OCI-LY1 (cell line): ENCODE results near the gene NINJ2.

Source experiments
- H2AFZ ChIP-seq: fragments of 200-600 bp; sonication (generic), shearing (Covaris generic); 2 replicates; pipeline ENCODE4 v1.6.0; 2014; ENCODE audit warnings: antibody characterized with exemption, mild to moderate bottlenecking, low read length
- H3F3A ChIP-seq: fragments of 200-600 bp; sonication (generic), shearing (Covaris generic); 2 replicates; pipeline ENCODE4 v1.6.0; 2014; ENCODE audit warnings: mild to moderate bottlenecking, antibody characterized with exemption, low read length, moderate library complexity; ENCODE audit not compliant: insufficient read depth
- H3K27ac ChIP-seq: fragments of 200-600 bp; sonication (generic); 2 replicates; pipeline ENCODE4 v1.5.1; 2014; ENCODE audit warnings: low read length, mixed run types, mild to moderate bottlenecking, low read depth; ENCODE audit not compliant: poor library complexity, severe bottlenecking
- H3K27me3 ChIP-seq: fragments of 200-600 bp; sonication (generic); 2 replicates; pipeline ENCODE4 v1.6.0; 2014; ENCODE audit warnings: antibody characterized with exemption, mild to moderate bottlenecking, low read length, moderate library complexity; ENCODE audit not compliant: insufficient read depth
- H3K36me3 ChIP-seq: fragments of 200-600 bp; sonication (generic); 2 replicates; pipeline ENCODE4 v1.6.1; 2014; ENCODE audit warnings: mild to moderate bottlenecking, antibody characterized with exemption, low read length, moderate library complexity, mixed read lengths; ENCODE audit not compliant: insufficient read depth
- H3K4me1 ChIP-seq: fragments of 200-600 bp; sonication (generic); 2 replicates; pipeline ENCODE4 v1.5.1; 2014; ENCODE audit warnings: mild to moderate bottlenecking, low read length, moderate library complexity; ENCODE audit not compliant: insufficient read depth, severe bottlenecking
- H3K4me2 ChIP-seq: fragments of 200-600 bp; sonication (generic), shearing (Covaris generic); 2 replicates; pipeline ENCODE4 v1.6.1; 2014; ENCODE audit warnings: low read length
- H3K4me3 ChIP-seq: fragments of 200-600 bp; sonication (generic); 2 replicates; pipeline ENCODE4 v1.5.1; 2014; ENCODE audit warnings: low read length, low read depth, mild to moderate bottlenecking, mixed read lengths; ENCODE audit not compliant: poor library complexity, severe bottlenecking
- H3K79me2 ChIP-seq: fragments of 200-600 bp; shearing (Covaris generic); 2 replicates; pipeline ENCODE4 v1.6.1; 2016; ENCODE audit warnings: mixed run types, low read length, mixed read lengths; ENCODE audit not compliant: insufficient read depth
- H3K9ac ChIP-seq: fragments of 200-600 bp; sonication (generic), shearing (Covaris generic); 2 replicates; pipeline ENCODE4 v1.6.1; 2014; ENCODE audit warnings: mild to moderate bottlenecking, low read length, mixed read lengths
- H3K9me2 ChIP-seq: fragments of 200-600 bp; sonication (generic), shearing (Covaris generic); 2 replicates; pipeline ENCODE4 v1.6.1; 2014; ENCODE audit warnings: low read depth, mild to moderate bottlenecking, low read length, mixed read lengths
- H3K9me3 ChIP-seq: fragments of 200-600 bp; shearing (Covaris generic); 2 replicates; pipeline ENCODE4 v1.6.1; 2014; ENCODE audit warnings: low read length, mixed read lengths
- H4K20me1 ChIP-seq: fragments of 200-600 bp; sonication (generic), shearing (Covaris generic); 2 replicates; pipeline ENCODE4 v1.6.0; 2016; ENCODE audit warnings: mild to moderate bottlenecking, low read length; ENCODE audit not compliant: insufficient read depth
- CTCF ChIP-seq: fragments of 200-600 bp; sonication (generic), shearing (Covaris generic); IDR thresholded peaks from 2 replicates; pipeline ENCODE4 v1.5.1; 2017; ENCODE audit warnings: mild to moderate bottlenecking, antibody characterized with exemption, low read length, moderate library complexity, mixed read lengths
- EZH2 ChIP-seq: fragments of 200-600 bp; sonication (generic), shearing (Covaris generic); IDR thresholded peaks from 2 replicates; pipeline ENCODE4 v1.8.0; 2017; ENCODE audit warnings: borderline replicate concordance, mixed run types, mild to moderate bottlenecking, antibody characterized with exemption, low read length, moderate library complexity, mixed read lengths

The NINJ2 gene

DNA sequence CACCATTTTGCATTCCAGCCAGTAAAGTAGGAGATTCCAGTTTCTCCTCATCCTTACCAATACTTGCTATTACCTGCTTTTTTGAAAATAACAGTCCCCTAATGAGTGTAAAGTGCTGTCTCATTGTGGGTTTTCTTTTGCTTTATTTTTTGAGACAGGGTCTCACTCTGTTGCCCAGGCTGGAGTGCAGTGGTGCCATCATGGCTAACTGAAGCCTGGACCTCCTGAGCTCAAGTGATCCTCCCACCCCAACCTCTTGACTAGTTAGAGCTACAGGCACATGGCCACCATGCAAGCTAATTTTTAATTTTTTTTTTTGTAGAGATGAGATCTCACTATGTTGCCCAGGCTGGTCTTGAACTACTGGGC, 60.6 kb downstream of the NINJ2 start:
- H3K4me2 ChIP-seq, result no peak overlapping the region
- no peaks in the 10 kb centered on the region for H3F3A ChIP-seq
- no peak overlapping the region for H3K9ac ChIP-seq
- peaks cover 43% of the 10 kb centered on the region for H3K36me3 ChIP-seq
- TF ChIP-seq EZH2 (no peak), CTCF (no peak)
- 0 out of 2 replicates have a peak, but pooled peaks cover 3% of the 10 kb centered on the region for H3K9me3 ChIP-seq
- H3K79me2 ChIP-seq, result no peaks in the 10 kb centered on the region
- no peaks in the 10 kb centered on the region for H3K27me3 ChIP-seq
- no peak overlapping the region for H3K4me3 ChIP-seq
- no peaks in the 10 kb centered on the region for H4K20me1 ChIP-seq
- no peaks in the 10 kb centered on the region for H3K9me2 ChIP-seq
- no peaks in the 10 kb centered on the region for H3K4me1 ChIP-seq
- H3K27ac ChIP-seq, result no peak overlapping the region
- no peak overlapping the region for H2AFZ ChIP-seq

DNA sequence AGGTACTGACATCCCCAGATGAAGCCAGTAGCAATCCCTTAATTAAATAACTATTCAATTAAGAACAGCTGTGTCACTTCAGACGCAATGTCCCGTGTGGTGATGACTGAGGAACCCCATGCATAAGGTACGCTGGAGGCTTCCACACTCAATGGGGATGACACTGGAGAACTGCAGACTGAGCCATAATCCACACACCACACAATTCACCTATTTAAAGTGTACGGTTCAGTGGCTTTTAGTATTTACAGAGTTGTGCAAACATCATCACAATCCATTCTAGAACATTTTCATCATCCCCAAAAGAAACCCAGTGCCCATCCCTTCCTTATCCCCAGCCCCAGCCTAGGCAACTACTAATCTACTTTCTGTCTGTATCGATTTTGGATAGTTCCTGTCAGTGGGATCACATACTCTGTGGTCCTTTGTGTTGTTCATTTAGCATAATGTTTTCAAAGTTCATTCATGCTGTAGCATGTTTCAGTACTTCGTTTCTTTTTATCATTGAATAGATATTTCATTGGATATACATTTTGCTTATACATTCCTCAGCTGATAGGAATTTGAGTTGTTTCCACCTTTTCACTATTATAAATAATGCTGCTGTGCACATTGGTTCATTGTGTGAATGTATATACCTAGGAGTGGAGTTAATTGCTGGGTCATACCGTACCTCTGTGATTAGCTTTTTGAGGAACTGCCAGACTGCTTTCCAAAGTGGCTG, 61.1 kb downstream of the NINJ2 start:
- TF ChIP-seq EZH2 (no peak), CTCF (no peak)
- Histone ChIP-seq H3K79me2 (no peaks in the 10 kb centered on the region), H3K4me1 (no peaks in the 10 kb centered on the region)

DNA sequence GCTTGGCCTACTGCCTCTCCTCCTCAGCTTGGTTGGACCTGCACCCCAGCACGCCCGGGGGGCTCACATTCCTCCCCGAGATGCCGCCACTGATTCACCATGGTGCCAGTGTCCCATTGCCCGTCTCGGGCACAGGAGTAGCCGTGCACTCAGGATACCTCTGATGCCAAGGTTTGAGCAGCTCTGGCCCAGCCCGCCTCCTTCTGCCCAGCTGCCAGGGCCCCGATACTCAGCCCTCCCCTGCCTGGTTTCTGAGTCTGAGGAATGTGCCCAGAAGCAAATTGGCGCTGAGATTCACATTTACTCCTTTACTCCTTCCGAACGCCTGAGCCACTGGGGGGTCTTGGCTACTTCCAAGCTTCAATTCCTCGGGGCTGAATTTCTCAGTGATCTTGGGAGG, 63.5 kb downstream of the NINJ2 start:
- H3K4me1 ChIP-seq, result no peaks in the 10 kb centered on the region
- H3K4me3 ChIP-seq, result no peak overlapping the region
- 0 out of 2 replicates have a peak, but pooled peaks cover 3% of the 10 kb centered on the region for H3K9me3 ChIP-seq
- no peaks in the 10 kb centered on the region for H3F3A ChIP-seq
- H3K9me2 ChIP-seq, result no peaks in the 10 kb centered on the region
- no peak for TF ChIP-seq CTCF
- TF ChIP-seq EZH2, result no peak
- H3K79me2 ChIP-seq, result no peaks in the 10 kb centered on the region
- no peak overlapping the region for H3K9ac ChIP-seq
- H2AFZ ChIP-seq, result no peak overlapping the region
- peaks cover 49% of the 10 kb centered on the region for H3K36me3 ChIP-seq
- H3K27me3 ChIP-seq, result no peaks in the 10 kb centered on the region
- H4K20me1 ChIP-seq, result no peaks in the 10 kb centered on the region
- H3K4me2 ChIP-seq, result no peak overlapping the region
- no peak overlapping the region for H3K27ac ChIP-seq

More for the DNA sequence above, 61.1 kb downstream of the NINJ2 start:
- no peak overlapping the region for H2AFZ ChIP-seq
- no peak overlapping the region for H3K4me2 ChIP-seq
- no peak overlapping the region for H3K4me3 ChIP-seq
- H3K27me3 ChIP-seq, result no peaks in the 10 kb centered on the region
- H3K36me3 ChIP-seq, result peaks cover 46% of the 10 kb centered on the region
- H3K27ac ChIP-seq, result no peak overlapping the region
- H3K9ac ChIP-seq, result no peak overlapping the region
- no peaks in the 10 kb centered on the region for H3K9me2 ChIP-seq
- H3F3A ChIP-seq, result no peaks in the 10 kb centered on the region
- H3K9me3 ChIP-seq, result 0 out of 2 replicates have a peak, but pooled peaks cover 3% of the 10 kb centered on the region
- H4K20me1 ChIP-seq, result no peaks in the 10 kb centered on the region
